Measurements from ENCODE around the gene MED13L. TPM values are rescaled to one million over a fixed set of nuclear protein-coding genes. Genes with fewer than 3 reads are reported as not detected.

The MED13L gene
- polyA plus RNA-seq, 1 donor (not counting 4 experiments of a cell fraction or from before 2014, with no cell fraction given): 31.7 TPM

DNA sequence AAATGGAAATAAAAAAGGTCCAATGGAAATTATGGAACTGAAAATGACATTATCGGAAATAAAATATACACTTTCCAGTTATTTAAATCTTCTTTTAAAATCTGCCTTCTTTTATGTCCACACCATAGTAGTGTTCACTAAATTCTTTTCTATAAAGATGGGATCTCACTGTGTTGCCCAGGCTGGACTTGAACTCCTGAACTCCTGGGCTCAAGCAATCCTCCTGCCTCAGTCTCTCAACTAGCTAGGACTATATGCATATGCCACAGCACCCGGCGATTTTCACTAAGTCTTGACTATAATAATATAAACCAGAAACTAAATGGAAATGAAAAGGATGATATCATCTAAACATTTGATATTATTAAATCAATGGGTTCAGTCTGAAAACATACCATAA, 188.4 kb downstream of the MED13L start:
- Histone ChIP-seq H4K20me1 (ENCODE audit: control insufficient read depth, extremely low read depth, insufficient read depth, low read length) (no peaks in the 10 kb centered on the region), H3K4me1 (ENCODE audit: control insufficient read depth, extremely low read depth, insufficient read depth, low read length) (no peaks in the 10 kb centered on the region), H3K4me2 (ENCODE audit: control insufficient read depth, extremely low read depth, insufficient read depth, low read depth, low read length) (no peak overlapping the region), H3K36me3 (ENCODE audit: control insufficient read depth in 2 of 2, extremely low read depth in 1 of 2, insufficient read depth in 2 of 2, low read length in 2 of 2) (peaks cover 0 to 2% of the 10 kb centered on the region in 2 experiments), H3K9ac (ENCODE audit: control insufficient read depth, extremely low read depth, insufficient read depth, low read length) (no peak overlapping the region), H3K9me3 (ENCODE audit: control insufficient read depth, low read depth, low read length) (no peaks in the 10 kb centered on the region), H3K4me3 (ENCODE audit: control insufficient read depth in 2 of 3, extremely low read depth in 1 of 3, insufficient read depth in 2 of 3, low read depth in 1 of 3, low read length in 3 of 3) (no peak overlapping the region), H3K9me1 (ENCODE audit: control insufficient read depth, extremely low read depth, insufficient read depth, low read length) (no peaks in the 10 kb centered on the region), H3K79me2 (ENCODE audit: control insufficient read depth, insufficient read depth, low read length) (peaks cover 44% of the 10 kb centered on the region), H2AFZ (ENCODE audit: control insufficient read depth, low read length) (no peak overlapping the region), H3K27ac (ENCODE audit: control insufficient read depth, insufficient read depth, low read length) (no peak overlapping the region), H3K27me3 (ENCODE audit: control insufficient read depth, extremely low read depth, insufficient read depth, low read length) (no peaks in the 10 kb centered on the region)
- dilution Hi-C loops (cut with MboI; ENCODE audit: extremely low pct_ligation_motif_present, low sequenced_read_pairs): no loop called here
- no peak for FAIRE-seq
- no peak for DNase-seq (ENCODE audit: low read depth, low spot score)
- no peak for TF ChIP-seq EZH2 (IDR thresholded peaks at IDR 0.05; ENCODE audit: low read length)
- TF ChIP-seq, protein P1, sequence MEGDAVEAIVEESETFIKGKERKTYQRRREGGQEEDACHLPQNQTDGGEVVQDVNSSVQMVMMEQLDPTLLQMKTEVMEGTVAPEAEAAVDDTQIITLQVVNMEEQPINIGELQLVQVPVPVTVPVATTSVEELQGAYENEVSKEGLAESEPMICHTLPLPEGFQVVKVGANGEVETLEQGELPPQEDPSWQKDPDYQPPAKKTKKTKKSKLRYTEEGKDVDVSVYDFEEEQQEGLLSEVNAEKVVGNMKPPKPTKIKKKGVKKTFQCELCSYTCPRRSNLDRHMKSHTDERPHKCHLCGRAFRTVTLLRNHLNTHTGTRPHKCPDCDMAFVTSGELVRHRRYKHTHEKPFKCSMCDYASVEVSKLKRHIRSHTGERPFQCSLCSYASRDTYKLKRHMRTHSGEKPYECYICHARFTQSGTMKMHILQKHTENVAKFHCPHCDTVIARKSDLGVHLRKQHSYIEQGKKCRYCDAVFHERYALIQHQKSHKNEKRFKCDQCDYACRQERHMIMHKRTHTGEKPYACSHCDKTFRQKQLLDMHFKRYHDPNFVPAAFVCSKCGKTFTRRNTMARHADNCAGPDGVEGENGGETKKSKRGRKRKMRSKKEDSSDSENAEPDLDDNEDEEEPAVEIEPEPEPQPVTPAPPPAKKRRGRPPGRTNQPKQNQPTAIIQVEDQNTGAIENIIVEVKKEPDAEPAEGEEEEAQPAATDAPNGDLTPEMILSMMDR (optimal IDR thresholded peaks at IDR 0.05 in 1 of 3, IDR thresholded peaks at IDR 0.05 in 1 of 3, conservative IDR thresholded peaks at IDR 0.05 in 1 of 3; ENCODE audit: extremely low read depth in 1 of 3, insufficient read depth in 2 of 3, low read length in 3 of 3): no peak

DNA sequence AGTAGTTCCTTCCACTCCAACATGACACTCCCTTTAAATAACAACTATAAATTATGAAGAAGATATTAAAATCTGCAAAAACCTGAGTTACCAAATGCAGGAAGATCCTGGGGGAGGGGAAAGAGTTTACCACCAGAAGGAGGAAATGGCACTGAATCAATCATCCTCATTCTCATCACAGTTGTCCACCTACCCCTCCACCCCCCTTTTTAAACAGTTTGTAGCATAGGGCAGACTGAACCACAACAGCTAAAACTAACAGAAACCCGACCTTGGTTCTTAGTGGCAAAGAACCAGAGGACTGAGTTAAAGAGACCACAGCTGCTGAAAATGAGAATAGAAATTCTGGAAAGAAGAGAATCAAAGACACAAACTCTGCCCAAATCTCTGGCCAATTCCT, 189.5 kb downstream of the MED13L start:
- FAIRE-seq: no peak

More for the DNA sequence above, 189.5 kb downstream of the MED13L start:
- no peak overlapping the region for H3K27ac ChIP-seq (ENCODE audit: control insufficient read depth, insufficient read depth, low read length)
- no peaks in the 10 kb centered on the region for H3K4me1 ChIP-seq (ENCODE audit: control insufficient read depth, extremely low read depth, insufficient read depth, low read length)
- dilution Hi-C loops (cut with MboI; ENCODE audit: extremely low pct_ligation_motif_present, low sequenced_read_pairs): no loop called here
- H3K9ac ChIP-seq (ENCODE audit: control insufficient read depth, extremely low read depth, insufficient read depth, low read length): no peak overlapping the region
- H3K4me3 ChIP-seq (ENCODE audit: control insufficient read depth in 2 of 3, extremely low read depth in 1 of 3, insufficient read depth in 2 of 3, low read depth in 1 of 3, low read length in 3 of 3): no peak overlapping the region
- H3K9me1 ChIP-seq (ENCODE audit: control insufficient read depth, extremely low read depth, insufficient read depth, low read length): no peaks in the 10 kb centered on the region
- TF ChIP-seq EZH2 (IDR thresholded peaks at IDR 0.05; ENCODE audit: low read length): no peak
- TF ChIP-seq, protein P1 (optimal IDR thresholded peaks at IDR 0.05 in 1 of 3, IDR thresholded peaks at IDR 0.05 in 1 of 3, conservative IDR thresholded peaks at IDR 0.05 in 1 of 3; ENCODE audit: extremely low read depth in 1 of 3, insufficient read depth in 2 of 3, low read length in 3 of 3): no peak
- H3K36me3 ChIP-seq (ENCODE audit: control insufficient read depth in 2 of 2, extremely low read depth in 1 of 2, insufficient read depth in 2 of 2, low read length in 2 of 2): peaks cover 0 to 2% of the 10 kb centered on the region in 2 experiments
- no peaks in the 10 kb centered on the region for H4K20me1 ChIP-seq (ENCODE audit: control insufficient read depth, extremely low read depth, insufficient read depth, low read length)
- H3K79me2 ChIP-seq (ENCODE audit: control insufficient read depth, insufficient read depth, low read length): peaks cover 46% of the 10 kb centered on the region
- H3K9me3 ChIP-seq (ENCODE audit: control insufficient read depth, low read depth, low read length): no peaks in the 10 kb centered on the region
- no peak for DNase-seq (ENCODE audit: low read depth, low spot score)
- no peak overlapping the region for H3K4me2 ChIP-seq (ENCODE audit: control insufficient read depth, extremely low read depth, insufficient read depth, low read depth, low read length)
- H2AFZ ChIP-seq (ENCODE audit: control insufficient read depth, low read length): no peak overlapping the region
- H3K27me3 ChIP-seq (ENCODE audit: control insufficient read depth, extremely low read depth, insufficient read depth, low read length): no peaks in the 10 kb centered on the region

Data from keratinocyte (primary cell).